HG02571 (cell line): ENCODE results near the gene CST6.

Experiments
- ATAC-seq: cut with Tn5 transposase; IDR thresholded peaks from one replicate; pipeline ENCODE4 v1.9.1; 2021; ENCODE audit warnings: mild to moderate bottlenecking, moderate library complexity; ENCODE audit not compliant: unreplicated experiment

Gene CST6, protein sequence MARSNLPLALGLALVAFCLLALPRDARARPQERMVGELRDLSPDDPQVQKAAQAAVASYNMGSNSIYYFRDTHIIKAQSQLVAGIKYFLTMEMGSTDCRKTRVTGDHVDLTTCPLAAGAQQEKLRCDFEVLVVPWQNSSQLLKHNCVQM

DNA sequence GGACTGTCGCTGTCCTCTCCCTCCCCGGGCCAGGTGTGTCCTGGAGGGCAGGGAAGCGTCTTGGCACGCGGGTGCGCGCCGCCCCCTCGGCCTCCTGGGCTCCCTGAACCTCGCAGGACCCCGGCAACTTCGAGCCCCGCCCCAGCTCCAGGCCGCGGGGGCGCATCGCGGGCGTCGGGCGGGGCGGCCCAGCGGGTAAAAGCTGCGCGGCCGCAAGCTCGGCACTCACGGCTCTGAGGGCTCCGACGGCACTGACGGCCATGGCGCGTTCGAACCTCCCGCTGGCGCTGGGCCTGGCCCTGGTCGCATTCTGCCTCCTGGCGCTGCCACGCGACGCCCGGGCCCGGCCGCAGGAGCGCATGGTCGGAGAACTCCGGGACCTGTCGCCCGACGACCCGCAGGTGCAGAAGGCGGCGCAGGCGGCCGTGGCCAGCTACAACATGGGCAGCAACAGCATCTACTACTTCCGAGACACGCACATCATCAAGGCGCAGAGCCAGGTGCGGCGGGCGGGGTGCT lies at the start of gene CST6:
CST6 (plus strand) TSS at position 224 of the 519 bp plus-strand sequence; CDS start at position 261, 37 bp downstream.
- no peak for ATAC-seq

DNA sequence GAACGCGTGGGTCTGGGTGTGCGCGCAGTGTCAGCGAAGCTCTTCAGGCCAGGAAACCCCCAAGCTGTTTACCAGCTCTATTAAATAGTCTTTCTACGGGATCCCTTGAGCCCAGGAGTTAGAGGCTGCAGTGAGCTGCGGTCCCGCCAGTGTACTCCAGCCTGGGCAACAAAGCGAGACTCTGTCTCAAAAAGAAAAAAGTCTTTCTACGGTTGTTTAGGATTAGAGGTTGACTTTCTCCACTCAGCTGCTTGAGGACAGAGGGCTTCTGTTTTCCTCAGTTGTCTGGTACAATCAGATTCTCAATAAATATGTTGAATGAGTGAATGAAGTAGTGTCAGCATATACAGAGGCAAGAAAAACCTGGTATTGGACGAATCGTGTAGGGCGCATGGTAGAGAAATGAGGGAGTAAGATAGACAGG lies 49.7 kb upstream of the CST6 start:
- no peak for ATAC-seq

DNA sequence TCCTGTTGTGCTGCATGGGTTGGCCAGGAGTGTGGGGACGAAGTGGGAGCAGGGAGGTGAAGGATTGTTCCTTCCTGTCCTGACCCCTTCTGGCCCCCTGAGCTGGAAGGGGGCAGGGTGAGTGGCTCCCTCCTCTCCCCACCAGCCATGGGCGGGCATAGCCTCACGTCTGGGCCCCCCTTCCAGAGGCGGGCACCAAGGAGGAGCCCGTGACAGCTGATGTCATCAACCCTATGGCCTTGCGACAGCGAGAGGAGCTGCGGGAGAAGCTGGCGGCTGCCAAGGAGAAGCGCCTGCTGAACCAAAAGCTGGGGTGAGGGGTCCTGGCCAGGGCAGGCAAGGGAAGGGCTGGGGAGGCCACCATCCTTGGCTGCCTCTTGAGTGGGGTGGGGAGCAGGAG lies 46.9 kb upstream of the CST6 start:
- no peak for ATAC-seq

DNA sequence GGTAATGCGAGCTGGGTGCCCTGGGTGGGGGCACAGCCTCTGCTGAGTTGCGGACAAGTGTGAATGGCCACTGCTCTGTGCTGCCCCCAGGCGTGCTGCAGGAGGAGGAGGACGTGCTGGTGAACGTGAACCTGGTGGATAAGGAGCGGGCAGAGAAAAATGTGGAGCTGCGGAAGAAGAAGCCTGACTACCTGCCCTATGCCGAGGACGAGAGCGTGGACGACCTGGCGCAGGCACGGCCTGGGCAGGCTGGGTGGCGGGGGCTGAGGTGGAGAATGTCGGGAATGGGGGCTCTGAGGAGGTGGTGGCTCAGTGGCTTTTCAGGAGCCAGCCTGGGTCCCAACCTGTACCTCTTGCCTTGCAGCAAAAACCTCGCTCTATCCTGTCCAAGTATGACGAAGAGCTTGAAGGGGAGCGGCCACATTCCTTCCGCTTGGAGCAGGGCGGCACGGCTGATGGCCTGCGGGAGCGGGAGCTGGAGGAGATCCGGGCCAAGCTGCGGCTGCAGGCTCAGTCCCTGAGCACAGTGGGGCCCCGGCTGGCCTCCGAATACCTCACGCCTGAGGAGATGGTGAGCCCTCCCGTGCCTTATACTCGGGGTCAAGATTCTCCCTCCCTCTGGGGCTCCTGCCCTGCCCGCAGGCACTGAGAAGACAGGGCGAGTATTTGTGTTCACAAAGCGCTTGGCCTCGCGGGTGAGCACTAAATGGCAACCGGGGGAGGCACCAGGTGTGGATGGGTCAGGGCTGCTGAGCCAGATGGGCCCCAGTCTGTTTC lies 45.6 kb upstream of the CST6 start:
- ATAC-seq: no peak

DNA sequence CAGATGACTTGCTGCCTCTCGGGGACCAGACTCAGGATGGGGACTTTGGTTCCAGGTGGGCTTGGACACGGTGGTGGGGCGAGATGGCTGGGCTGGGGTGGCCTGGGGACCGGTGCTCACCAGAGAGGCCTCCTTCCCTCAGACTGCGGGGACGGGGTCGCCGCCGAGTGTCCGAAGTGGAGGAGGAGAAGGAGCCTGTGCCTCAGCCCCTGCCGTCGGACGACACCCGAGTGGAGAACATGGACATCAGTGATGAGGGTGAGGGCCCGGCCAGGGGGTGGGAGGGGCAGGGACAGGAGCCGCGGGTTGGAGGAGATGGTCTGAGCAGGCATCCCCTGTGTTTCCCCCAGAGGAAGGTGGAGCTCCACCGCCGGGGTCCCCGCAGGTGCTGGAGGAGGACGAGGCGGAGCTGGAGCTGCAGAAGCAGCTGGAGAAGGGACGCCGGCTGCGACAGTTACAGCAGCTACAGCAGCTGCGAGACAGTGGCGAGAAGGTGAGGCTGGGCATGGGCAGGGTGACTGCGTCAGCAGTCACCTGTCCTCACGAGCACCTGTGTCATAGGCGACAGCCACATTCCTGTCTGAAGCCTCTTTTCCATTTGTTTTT lies 44.4 kb upstream of the CST6 start:
- ATAC-seq: no peak

DNA sequence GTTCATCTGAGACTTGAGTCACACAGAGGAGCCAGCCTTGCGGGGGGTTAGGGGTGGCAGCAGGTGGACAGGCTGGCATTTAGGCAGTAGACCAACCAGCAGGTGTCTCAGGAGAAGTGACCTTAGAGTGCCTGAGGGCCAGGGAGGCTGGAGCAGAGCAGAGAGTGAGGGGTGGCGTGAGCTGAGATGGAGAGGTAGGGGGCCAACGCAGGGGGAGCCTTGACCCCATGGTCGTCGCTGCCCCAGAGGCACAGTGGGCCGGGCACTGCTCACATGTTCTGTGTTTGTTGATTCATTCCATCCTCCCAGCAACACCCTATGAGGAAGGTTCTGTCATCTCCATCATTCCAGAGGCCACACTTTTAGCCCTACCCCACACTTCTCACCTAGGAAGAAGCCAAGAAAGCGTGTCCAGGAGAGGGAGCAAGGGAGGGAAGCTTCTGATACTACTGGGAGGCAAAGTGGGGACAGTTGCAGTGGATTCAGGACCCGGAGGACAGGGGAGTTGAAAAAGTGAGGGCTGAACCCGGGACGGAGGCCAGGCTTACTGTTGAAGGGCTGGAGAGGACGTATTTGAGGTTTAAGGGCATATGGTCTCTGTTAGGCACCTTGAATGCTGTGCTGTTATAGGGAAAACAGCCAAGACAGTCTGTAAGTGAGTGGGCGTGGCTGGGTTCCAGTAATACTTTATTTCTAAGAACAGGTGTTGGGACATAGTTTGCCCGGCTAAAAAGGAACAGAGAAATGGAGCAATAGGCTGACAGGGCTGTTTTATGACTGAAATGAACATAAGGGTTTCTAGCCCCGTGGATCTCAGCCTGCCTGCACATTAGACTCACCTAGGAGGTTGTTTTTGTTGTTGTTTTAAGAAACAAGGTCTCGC lies 43.0 kb upstream of the CST6 start:
- no peak for ATAC-seq

DNA sequence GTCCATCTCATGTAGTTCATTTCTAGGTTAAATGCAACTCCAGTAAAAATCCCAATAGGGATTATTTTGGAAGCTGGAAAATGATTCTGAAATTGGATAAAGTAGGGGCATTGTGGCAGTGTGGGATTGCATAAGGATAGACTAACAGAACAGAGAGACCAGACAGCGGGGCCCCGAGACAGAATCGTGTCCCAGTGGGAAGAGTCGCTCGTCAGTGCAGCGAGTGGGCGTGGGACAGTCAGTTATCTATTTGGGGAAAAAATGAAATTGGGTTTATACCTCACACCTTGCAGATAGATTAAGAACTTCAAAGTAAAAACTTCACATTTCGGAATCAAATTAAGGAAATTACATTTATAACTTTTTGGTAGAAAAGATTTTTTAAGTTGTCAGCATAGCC lies 39.7 kb upstream of the CST6 start:
- ATAC-seq: no peak

DNA sequence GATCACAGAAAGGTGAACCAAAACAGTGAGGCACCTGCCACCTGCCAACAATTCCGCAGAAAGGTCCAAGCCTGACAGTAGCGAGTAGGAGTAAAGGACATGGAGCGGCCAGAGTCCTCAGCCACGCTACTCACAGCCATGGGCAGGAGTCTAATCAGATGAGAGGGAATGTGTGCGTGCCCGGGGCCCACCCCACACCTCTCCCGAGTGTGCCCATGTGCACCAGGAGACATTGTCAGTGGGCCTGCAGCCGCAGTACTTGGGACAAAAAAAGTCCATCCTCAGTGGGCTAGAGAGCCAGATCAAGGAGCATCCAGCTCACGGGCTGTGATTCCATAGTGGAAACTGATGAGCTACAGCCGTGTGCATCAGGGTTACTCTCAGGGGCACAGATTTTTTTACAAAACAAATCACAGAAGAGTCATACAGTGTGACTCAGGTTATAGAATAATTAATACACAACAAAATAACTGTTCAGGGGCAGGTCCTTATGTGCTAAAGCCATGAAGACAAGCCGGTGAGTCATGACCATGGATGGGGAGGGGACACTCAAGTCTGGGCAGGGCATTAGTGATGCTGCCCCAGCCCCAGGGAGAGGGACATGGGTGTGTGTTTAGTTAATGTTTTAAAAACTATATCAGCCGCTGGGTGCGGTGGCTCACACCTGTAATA lies 38.2 kb upstream of the CST6 start:
- no peak for ATAC-seq

DNA sequence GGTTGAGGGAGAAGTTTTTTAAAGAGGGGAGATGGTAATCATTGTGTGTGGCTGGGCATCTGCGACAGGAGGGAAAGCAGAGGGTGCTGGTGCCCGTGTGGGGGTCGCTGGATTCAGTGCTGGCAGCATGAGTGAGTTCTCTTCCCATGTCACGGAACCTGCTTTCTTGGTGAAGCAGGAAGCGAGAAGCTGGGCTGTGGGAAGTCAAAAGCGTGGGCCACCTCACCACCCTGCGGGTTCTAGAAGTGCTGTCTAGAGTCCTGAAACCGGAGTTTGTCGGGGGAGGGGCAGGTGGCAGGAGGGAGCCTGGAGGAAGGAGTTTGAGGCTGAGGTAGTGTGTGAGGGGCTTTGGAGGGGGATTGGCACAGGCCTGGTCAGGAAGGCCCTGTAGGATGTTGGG lies 36.0 kb upstream of the CST6 start:
- no peak for ATAC-seq

DNA sequence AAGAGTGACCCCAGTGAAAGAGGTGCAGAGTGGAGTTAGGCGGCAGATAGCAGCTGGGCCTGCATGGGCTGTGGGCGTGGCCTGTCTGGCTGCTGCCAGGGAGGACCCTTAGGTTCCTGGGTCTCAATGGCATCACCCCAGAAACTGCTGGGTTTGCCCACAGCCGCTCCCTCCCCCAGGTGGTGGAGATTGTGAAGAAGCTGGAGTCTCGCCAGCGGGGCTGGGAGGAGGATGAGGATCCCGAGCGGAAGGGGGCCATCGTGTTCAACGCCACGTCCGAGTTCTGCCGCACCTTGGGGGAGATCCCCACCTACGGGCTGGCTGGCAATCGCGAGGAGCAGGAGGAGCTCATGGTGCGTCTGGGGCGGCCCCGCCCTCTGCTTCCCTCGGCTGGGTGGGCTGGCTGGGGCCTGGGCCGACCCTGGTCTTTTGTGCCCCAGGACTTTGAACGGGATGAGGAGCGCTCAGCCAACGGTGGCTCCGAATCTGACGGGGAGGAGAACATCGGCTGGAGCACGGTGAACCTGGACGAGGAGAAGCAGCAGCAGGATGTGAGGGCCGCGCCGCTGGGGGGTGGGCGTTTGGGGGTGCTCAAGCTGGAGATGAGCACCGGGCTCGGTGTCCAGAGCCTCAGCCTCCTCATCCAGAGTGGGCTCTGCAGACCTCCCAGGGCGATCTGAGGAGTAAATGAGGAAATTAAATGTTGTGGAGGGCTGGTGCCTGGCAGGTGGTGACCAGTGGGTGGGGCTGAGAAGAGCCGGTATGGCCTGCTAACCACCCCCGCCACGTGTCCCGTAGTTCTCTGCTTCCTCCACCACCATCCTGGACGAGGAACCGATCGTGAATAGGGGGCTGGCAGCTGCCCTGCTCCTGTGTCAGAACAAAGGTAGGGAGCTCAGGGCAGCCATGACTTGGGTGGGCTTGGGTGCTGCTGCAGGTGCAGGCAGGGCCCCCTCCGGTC lies 35.3 kb upstream of the CST6 start:
- ATAC-seq: no peak

DNA sequence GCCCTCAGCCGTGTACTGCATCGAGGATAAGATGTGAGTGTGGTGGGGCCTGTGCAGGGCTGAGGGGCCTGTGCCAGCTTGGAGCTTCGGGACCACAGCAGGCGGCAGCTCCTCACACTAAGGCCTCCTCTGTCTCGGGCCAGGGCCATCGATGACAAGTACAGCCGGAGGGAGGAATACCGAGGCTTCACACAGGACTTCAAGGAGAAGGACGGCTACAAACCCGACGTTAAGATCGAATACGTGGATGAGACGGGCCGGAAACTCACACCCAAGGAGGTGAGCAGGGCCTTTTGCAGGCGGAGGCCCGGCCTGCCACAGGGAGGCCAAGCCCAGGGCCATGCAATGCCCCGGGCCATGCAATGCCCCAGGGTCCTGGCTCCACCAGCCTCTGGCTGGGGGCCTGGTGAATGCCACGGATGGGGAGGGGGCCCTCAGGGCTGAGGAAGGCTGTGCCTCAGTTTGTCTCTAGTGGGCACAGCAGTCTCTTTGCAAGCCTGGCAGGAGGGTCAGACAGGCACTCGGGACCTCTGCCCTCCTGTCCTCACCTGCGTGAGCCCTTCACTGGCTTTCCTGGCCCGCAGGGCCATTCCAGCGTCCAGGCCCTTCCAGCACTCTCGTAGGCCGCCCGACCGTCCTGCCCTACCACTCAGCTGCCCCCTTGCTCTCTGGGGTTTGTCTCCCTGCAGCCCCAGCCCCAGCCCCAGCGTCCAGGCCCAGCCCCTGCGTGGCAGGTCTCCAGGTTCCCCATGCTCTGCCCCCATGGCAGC lies 34.0 kb upstream of the CST6 start:
- no peak for ATAC-seq

DNA sequence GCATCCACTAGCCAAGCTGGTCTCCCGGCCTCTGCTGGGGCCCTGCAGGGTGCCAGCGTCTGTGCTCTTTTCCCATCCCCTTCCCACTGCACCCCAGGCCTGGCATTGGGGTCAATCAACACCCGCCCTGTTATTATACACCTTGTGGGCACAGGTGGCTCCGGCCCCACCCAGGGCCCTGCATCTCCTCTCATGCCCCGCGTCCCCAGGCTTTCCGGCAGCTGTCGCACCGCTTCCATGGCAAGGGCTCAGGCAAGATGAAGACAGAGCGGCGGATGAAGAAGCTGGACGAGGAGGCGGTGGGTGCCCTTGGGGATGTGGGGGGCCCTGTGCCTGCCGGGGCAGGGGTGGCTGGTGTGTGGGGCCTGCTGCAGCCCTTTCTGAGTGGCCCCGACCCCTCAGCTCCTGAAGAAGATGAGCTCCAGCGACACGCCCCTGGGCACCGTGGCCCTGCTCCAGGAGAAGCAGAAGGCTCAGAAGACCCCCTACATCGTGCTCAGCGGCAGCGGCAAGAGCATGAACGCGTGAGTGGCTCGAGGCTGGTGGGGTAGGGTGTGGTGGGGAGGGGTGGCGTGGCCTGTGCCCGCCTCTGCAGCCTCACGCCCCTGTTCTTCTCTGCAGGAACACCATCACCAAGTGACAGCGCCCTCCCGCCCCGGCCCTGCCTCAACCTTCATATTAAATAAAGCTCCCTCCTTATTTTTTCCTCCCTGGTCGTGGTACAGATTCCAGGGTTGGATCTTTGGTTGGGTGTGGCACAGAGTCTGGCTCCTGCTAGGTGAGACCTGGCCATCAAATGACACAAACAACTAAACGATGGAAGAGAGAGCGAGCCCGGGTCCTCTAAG lies 33.2 kb upstream of the CST6 start:
- ATAC-seq: no peak

DNA sequence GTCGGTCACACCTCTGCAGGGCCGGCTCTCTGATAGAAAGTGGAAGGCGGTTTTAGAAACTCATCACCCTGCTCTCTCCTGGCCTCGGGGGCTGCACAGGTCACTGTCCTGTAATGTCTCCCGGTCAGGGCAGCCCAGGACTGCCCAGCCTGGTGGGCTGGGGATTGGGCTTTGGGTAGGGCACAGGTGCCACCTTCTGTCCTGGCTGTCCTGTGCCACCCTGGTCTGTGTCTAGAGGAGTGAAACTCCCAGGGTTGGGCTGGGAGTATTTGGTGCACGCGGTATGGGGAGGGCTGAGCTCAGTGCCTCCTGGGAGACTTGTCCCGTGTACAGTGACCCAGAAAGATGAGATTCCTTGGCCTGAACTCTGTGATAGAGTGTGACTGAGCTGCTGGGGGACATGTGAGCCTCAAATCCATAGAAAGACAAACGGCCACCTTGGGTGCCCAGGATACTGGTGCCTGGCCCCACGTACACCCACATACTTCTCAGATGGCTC lies 32.5 kb upstream of the CST6 start:
- ATAC-seq: no peak

DNA sequence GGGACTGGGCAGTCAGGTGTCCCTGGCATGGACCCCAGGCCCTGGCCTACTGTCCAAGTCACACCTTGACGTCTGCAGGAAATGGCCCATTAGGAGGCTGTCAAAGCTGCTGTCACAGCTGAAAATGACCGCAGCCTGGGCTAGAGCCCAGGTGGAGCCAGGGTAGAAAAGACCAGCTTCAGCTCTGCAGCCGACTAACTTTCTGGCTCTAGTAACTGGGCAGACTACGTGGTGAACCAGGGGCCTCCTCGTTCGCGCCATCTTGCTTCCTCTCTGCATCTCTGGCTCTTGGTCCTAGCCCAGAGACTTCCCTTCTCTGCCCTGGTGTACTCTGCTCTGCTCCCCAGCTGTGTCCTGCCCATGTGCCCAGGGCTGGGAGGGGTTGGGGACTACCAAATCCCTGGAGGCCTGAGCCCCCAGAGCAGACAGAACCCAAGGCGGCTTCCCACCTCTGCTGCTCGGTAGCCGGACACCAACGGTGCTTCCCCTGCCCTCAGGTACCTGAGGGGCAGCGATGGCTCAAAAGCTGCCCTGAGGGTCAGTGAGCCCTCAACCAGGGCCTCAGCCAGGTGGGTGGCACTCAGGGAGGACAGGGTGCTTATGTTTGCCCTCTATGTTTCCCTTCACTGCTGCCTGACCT lies 30.6 kb upstream of the CST6 start:
- no peak for ATAC-seq

DNA sequence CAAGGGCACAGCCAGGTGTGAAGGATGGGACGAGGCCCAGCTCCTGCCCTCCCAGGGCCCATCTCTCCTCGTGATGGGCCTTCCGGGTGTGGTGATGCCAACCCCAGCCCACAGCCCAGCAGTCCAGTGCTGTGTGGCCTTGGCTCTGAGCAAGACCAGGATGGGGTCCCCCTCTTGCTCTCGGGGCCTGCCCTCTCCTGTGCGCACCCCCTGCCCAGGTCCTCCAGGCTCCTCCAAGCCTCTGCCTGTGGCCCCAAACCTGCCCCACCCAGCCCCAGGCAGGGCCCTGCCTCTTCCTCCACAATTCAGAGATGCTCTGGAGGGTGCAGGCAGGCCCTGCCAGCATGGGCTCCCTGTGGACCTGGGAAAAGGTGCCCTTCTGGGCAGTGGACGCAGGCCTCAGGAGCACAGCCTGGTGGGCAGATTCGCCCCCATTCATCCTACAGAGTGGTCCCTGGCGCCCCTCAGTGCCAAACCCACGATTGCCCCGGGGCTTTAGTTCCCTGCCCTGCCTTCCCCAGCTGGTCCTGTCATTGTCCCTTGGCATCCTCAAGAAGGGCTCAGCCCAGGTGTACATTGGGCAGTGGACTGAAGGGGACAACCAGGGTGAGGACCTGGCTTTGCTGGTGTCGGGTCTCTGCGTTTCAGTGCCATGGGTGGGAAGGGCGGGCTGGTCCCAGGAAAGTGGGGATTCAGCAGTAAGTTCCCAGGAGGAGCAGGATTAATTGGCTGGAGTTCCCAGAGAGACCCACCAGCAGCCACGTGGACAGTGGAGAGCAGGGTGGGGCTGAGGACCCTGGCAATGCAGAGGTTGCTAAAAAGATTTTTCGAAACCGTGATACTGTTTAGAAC lies 29.6 kb upstream of the CST6 start:
- ATAC-seq: no peak
